Endothelial cell of umbilical vein (primary cell): ENCODE results near the gene NSFL1C. TPM values are rescaled to one million over a fixed set of nuclear protein-coding genes. Genes with fewer than 3 reads are reported as not detected.
A peak's percentile ranks its signal among the peaks of the same experiment; 100 is the strongest.
"Not testable (repeated sequence)": the region's sequence is repeated elsewhere in the genome, so short reads cannot be mapped to it uniquely, and the experiment has no call there.

ENCODE experiments used
- BruUV-seq: library from RNA; stranded (reverse); fragments of 400-500 nt; replicated peaks from 2 replicates; lab custom pipeline; 2021; lab: Mats Ljungman, UMichigan
- CTCF ChIA-PET: fragments of 300-600, 350-600 bp; sonication (Branson Sonifier 250); formaldehyde crosslinking; loops from one replicate; lab custom pipeline; 2021; ENCODE audit warnings: antibody characterized with exemption, inconsistent platforms; lab: Charles Lee
- POLR2A ChIA-PET: fragments of 300-600, 350-600 bp; sonication (Branson Sonifier 250); formaldehyde crosslinking; loops from one replicate; lab custom pipeline; 2021; ENCODE audit warnings: antibody characterized with exemption, inconsistent platforms; lab: Charles Lee
- DNase-seq: peaks from one replicate; pipeline ENCODE4 v3.0.0-alpha.2; 2011; ENCODE audit warnings: low read depth, low spot score
- FAIRE-seq: peaks from 2 replicates; lab custom pipeline; 2011; peaks lifted over from hg19 to GRCh38; lab: Jason Lieb, UNC
- H2AFZ ChIP-seq: 2 replicates; pipeline ENCODE4 v1.6.0; 2012; ENCODE audit warnings: low read depth, low read length, control low read depth, inconsistent platforms
- H3K27ac ChIP-seq: 2 replicates; pipeline ENCODE4 v1.5.1; 2011; ENCODE audit warnings: low read depth, mild to moderate bottlenecking, control low read depth, low read length, moderate library complexity; ENCODE audit not compliant: insufficient read depth
- H3K27me3 ChIP-seq, 2 experiments: 2 replicates each; pipeline versions ENCODE4 v1.6.0 to v1.6.1; 2011; ENCODE audit warnings: low read length in 2 of 2, mixed read lengths in 1 of 2; ENCODE audit not compliant: control insufficient read depth in 2 of 2, insufficient read depth in 2 of 2
- H3K36me3 ChIP-seq, 2 experiments: 2 replicates in 1 of 2; 3 replicates in 1 of 2; pipeline ENCODE4 v1.5.1; 2011; ENCODE audit warnings: low read length in 2 of 2, mild to moderate bottlenecking in 1 of 2, moderate library complexity in 1 of 2; ENCODE audit not compliant: control insufficient read depth in 2 of 2, insufficient read depth in 2 of 2; ENCODE audit errors: extremely low read depth in 1 of 2
- H3K4me1 ChIP-seq: 3 replicates; pipeline ENCODE4 v1.5.1; 2011; ENCODE audit warnings: mild to moderate bottlenecking, low read length; ENCODE audit not compliant: control insufficient read depth, insufficient read depth; ENCODE audit errors: extremely low read depth
- H3K4me2 ChIP-seq: 2 replicates; pipeline ENCODE4 v1.6.1; 2011; ENCODE audit warnings: low read length, control low read depth, mixed read lengths; ENCODE audit not compliant: insufficient read depth
- H3K4me3 ChIP-seq, 3 experiments: fragments of 200-600 bp in 1 of 3; sonication (generic), shearing (Covaris generic) in 1 of 3; replicated peaks in 1 of 3; 2 replicates each; pipeline ENCODE4 v1.5.1; 2011 to 2016; ENCODE audit warnings: control low read depth in 3 of 3, low read length in 3 of 3, mild to moderate bottlenecking in 2 of 3, inconsistent platforms in 1 of 3, low read depth in 1 of 3, moderate library complexity in 1 of 3; ENCODE audit not compliant: insufficient read depth in 1 of 3
- H3K79me2 ChIP-seq: 2 replicates; pipeline ENCODE4 v1.6.0; 2012; ENCODE audit warnings: low read length, inconsistent platforms; ENCODE audit not compliant: control insufficient read depth, insufficient read depth
- H3K9ac ChIP-seq: replicated peaks from 2 replicates; pipeline ENCODE3; 2011; ENCODE audit warnings: low read length, control low read depth; ENCODE audit not compliant: insufficient read depth; ENCODE audit errors: extremely low read depth
- H3K9me1 ChIP-seq: replicated peaks from 3 replicates; pipeline ENCODE4 v1.6.0; 2011; ENCODE audit warnings: mild to moderate bottlenecking, low read length; ENCODE audit not compliant: control insufficient read depth, insufficient read depth; ENCODE audit errors: extremely low read depth
- H3K9me3 ChIP-seq: replicated peaks from 2 replicates; pipeline ENCODE4 v1.5.1; 2012; ENCODE audit warnings: low read length, inconsistent platforms; ENCODE audit not compliant: control insufficient read depth, insufficient read depth
- H4K20me1 ChIP-seq: replicated peaks from 2 replicates; pipeline ENCODE3; 2011; ENCODE audit warnings: mild to moderate bottlenecking, low read length; ENCODE audit not compliant: control insufficient read depth, insufficient read depth; ENCODE audit errors: extremely low read depth
- EZH2 ChIP-seq: IDR thresholded peaks from 2 replicates; pipeline ENCODE4 v1.6.1; 2012; ENCODE audit warnings: borderline replicate concordance, low read depth, mild to moderate bottlenecking, moderate library complexity, low read length, inconsistent platforms; ENCODE audit not compliant: severe bottlenecking
- FOS ChIP-seq: IDR thresholded peaks from 2 replicates; pipeline ENCODE4 v1.6.1; 2011; ENCODE audit warnings: mild to moderate bottlenecking, low read length, moderate library complexity, borderline replicate concordance; ENCODE audit not compliant: insufficient read depth
- GATA2 ChIP-seq: IDR thresholded peaks from 2 replicates; pipeline ENCODE4 v1.7.0; 2011; ENCODE audit warnings: low read depth, mild to moderate bottlenecking, moderate library complexity, mixed read lengths, low read length; ENCODE audit not compliant: insufficient read length, insufficient read depth
- JUN ChIP-seq: IDR thresholded peaks from 2 replicates; pipeline ENCODE4 v1.6.1; 2011; ENCODE audit warnings: borderline replicate concordance, low read depth; ENCODE audit not compliant: insufficient read length, insufficient read depth
- MYC ChIP-seq: IDR thresholded peaks from one replicate; pipeline ENCODE4 v1.6.1; 2011; ENCODE audit warnings: mild to moderate bottlenecking, low read depth, low read length
- POLR2A ChIP-seq: IDR thresholded peaks from 2 replicates; pipeline ENCODE4 v1.6.1; 2012; ENCODE audit warnings: low read depth, mild to moderate bottlenecking, control low read depth, low read length
- POLR2AphosphoS5 ChIP-seq: IDR thresholded peaks from 2 replicates; pipeline ENCODE4 v1.6.1; 2012; ENCODE audit warnings: low read depth, mild to moderate bottlenecking, control low read depth, low read length, moderate library complexity; ENCODE audit not compliant: insufficient read depth
- dilution Hi-C: fragments of 300-500 bp; cut with MboI; formaldehyde crosslinking; loops from one replicate; pipeline ENCODE4 v1.15.0; 2019; ENCODE audit warnings: low sequenced_read_pairs; ENCODE audit not compliant: extremely low pct_ligation_motif_present
- intact Hi-C: fragments of 100-400 bp; cut with micrococcal nuclease; formaldehyde crosslinking; loops from one replicate; pipeline ENCODE4 v1.10.0; 2022
- polyA plus RNA-seq, 4 experiments: library from polyadenylated mRNA; depleted of rRNA in 3 of 4; stranded (reverse) in 3 of 4; unstranded in 1 of 4; fragments of >200 nt; gene quantifications; 2 replicates each; pipeline versions ENCODE4 v1.2.1 to v1.2.3, GENCODE V29; 2011 to 2012; ENCODE audit warnings: missing spikeins in 1 of 4
- total RNA-seq: library from RNA; stranded (reverse); gene quantifications from 2 replicates; pipeline ENCODE4 v1.2.3, GENCODE V29; 2021
- TF ChIP-seq, protein P1 (sequence below), 2 donors: IDR thresholded peaks; 1 replicate in 1 of 2; 2 replicates in 1 of 2; pipeline ENCODE4 v1.5.1; 2011; ENCODE audit warnings: low read length in 2 of 2, mild to moderate bottlenecking in 2 of 2, moderate library complexity in 2 of 2, control low read depth in 1 of 2, inconsistent platforms in 1 of 2, low read depth in 1 of 2; ENCODE audit not compliant: insufficient read depth in 1 of 2; ENCODE audit errors: extremely low read depth in 1 of 2
- TF ChIP-seq, protein P2 (sequence below): IDR thresholded peaks from 2 replicates; pipeline ENCODE4 v1.6.1; 2011; ENCODE audit not compliant: insufficient read depth, insufficient read length

Gene NSFL1C
- total and polyA plus RNA-seq, 2 donors (not counting 3 experiments of a cell fraction or from before 2014, with no cell fraction given): 27.3 to 95.7 TPM

DNA sequence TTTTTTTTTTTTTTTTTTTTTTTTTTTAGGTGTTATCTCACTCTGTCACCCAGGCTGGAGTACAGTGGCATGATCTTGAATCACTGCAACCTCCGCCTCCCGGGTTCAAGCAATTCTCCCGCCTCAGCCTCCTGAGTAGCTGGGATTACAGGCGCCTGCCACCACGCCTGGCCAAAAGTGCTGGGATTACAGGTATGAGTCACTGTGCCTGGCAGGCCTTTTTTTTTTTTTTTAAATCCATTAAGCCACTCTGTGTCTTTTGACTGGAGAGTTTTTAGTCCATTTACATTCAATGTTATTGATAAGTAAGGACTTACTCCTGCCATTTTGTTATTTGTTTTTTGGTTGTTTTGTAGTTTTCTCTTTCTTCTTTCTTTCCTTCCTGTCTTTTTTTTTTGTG is 30.7 kb upstream of the NSFL1C start:
- FAIRE-seq, H3K4me2 ChIP-seq, H3K27ac ChIP-seq, POLR2A ChIA-PET, H3K9me1 ChIP-seq, BruUV-seq, H3K36me3 ChIP-seq, dilution Hi-C loops, H3K4me1 ChIP-seq, H2AFZ ChIP-seq, H3K4me3 ChIP-seq, H3K9ac ChIP-seq, H4K20me1 ChIP-seq, DNase-seq, H3K9me3 ChIP-seq, H3K79me2 ChIP-seq: not testable (repeated sequence)
- intact Hi-C loops: loop anchor here (10.0 kb wide), 1 partner anchor 663 kb away; the partner anchor contains the start of gene FAM110A
- TF ChIP-seq FOS: peak; percentile 17
- H3K27me3 ChIP-seq: peaks cover 7 to 12% of the 10 kb centered on the region in 2 experiments
- CTCF ChIA-PET: interaction anchor here (0.7 kb wide), 1 partner anchor 288 kb away, joined by 5 read pairs; no protein-coding TSS in a partner anchor

DNA sequence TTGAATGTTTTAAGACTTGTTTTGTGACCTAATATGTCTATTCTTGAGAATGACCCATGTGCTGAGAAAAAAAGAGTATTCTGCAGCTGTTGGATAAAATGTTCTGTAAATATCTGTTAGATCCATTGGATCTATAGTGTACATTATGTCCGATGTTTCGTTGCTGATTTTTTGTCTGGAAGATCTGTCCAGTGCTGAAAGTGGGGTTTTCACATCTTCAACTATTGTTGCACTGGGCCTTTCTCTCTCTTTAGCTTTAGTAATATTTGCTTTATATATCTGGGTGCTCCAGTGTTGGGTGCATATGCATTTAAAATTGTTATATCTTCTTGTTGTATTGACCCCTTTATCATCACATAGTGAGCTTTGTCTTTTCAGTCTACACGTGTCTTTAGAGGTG is 30.3 kb upstream of the NSFL1C start:
- CTCF ChIA-PET: interaction anchor here (0.7 kb wide), 1 partner anchor 288 kb away, joined by 5 read pairs; no protein-coding TSS in a partner anchor
- H3K27me3 ChIP-seq: peaks cover 7 to 8% of the 10 kb centered on the region in 2 experiments
- POLR2A ChIA-PET: no interaction called here
- dilution Hi-C loops (no loop called here), intact Hi-C loops (loop anchor here (10.0 kb wide), 1 partner anchor 662 kb away; the partner anchor contains the start of gene FAM110A)
- no peaks in the 10 kb centered on the region for H3K9me3 ChIP-seq
- FAIRE-seq (no peak), DNase-seq (no peak)
- H4K20me1 ChIP-seq: no peaks in the 10 kb centered on the region
- no peaks in the 10 kb centered on the region for H3K36me3 ChIP-seq
- H3K27ac ChIP-seq: no peak overlapping the region
- H2AFZ ChIP-seq: no peak overlapping the region
- no peak overlapping the region for H3K4me2 ChIP-seq
- H3K79me2 ChIP-seq: no peaks in the 10 kb centered on the region
- H3K9ac ChIP-seq: no peak overlapping the region
- no peaks in the 10 kb centered on the region for H3K9me1 ChIP-seq
- TF ChIP-seq JUN (no peak), POLR2AphosphoS5 (no peak), EZH2 (no peak), FOS (no peak), POLR2A (no peak), MYC (no peak), GATA2 (no peak)
- TF ChIP-seq, protein P1, sequence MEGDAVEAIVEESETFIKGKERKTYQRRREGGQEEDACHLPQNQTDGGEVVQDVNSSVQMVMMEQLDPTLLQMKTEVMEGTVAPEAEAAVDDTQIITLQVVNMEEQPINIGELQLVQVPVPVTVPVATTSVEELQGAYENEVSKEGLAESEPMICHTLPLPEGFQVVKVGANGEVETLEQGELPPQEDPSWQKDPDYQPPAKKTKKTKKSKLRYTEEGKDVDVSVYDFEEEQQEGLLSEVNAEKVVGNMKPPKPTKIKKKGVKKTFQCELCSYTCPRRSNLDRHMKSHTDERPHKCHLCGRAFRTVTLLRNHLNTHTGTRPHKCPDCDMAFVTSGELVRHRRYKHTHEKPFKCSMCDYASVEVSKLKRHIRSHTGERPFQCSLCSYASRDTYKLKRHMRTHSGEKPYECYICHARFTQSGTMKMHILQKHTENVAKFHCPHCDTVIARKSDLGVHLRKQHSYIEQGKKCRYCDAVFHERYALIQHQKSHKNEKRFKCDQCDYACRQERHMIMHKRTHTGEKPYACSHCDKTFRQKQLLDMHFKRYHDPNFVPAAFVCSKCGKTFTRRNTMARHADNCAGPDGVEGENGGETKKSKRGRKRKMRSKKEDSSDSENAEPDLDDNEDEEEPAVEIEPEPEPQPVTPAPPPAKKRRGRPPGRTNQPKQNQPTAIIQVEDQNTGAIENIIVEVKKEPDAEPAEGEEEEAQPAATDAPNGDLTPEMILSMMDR (IDR thresholded peaks at IDR 0.05; ENCODE audit: extremely low read depth in 1 of 2, insufficient read depth in 1 of 2, low read depth in 1 of 2, low read length in 2 of 2): no peak
- TF ChIP-seq, protein P2, sequence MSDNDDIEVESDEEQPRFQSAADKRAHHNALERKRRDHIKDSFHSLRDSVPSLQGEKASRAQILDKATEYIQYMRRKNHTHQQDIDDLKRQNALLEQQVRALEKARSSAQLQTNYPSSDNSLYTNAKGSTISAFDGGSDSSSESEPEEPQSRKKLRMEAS: no peak
- H3K4me1 ChIP-seq: peaks cover 11% of the 10 kb centered on the region
- no peak overlapping the region for H3K4me3 ChIP-seq
- no TSS peak for BruUV-seq
